DMS 273 (cell line): ENCODE measurements around the gene HIBADH.

Experiments
- DNase-seq: peaks from one replicate; lab custom pipeline; 2025; ENCODE audit not compliant: unreplicated experiment; lab: John Stamatoyannopoulos, UW

HIBADH gene

GRCh38 chr7:27662490-27663205, at the start of gene HIBADH:
Gene HIBADH, minus strand, starts transcription at chr7:27662883. Its CDS starts 95 bp downstream, at chr7:27662788.
- peak; percentile 100 for DNase-seq

GRCh38 chr7:27712217-27712616, 49.5 kb upstream of the HIBADH start:
- no peak for DNase-seq

- no peak for DNase-seq
Measured at GRCh38 chr7:27709137-27710075, 46.7 kb upstream of the HIBADH start.

GRCh38 chr7:27708485-27708884, 45.8 kb upstream of the HIBADH start:
- DNase-seq = no peak

GRCh38 chr7:27705200-27705594, 42.5 kb upstream of the HIBADH start:
- no peak for DNase-seq

GRCh38 chr7:27704422-27705199, 41.9 kb upstream of the HIBADH start:
- no peak for DNase-seq

- no peak for DNase-seq
Measured at GRCh38 chr7:27703181-27703580, 40.5 kb upstream of the HIBADH start.

- no peak for DNase-seq
Measured at GRCh38 chr7:27700501-27700900, 37.8 kb upstream of the HIBADH start.

- DNase-seq = no peak
Measured at GRCh38 chr7:27699751-27700150, 37.1 kb upstream of the HIBADH start.

- DNase-seq = no peak
Measured at GRCh38 chr7:27697861-27698430, 35.3 kb upstream of the HIBADH start.

GRCh38 chr7:27695096-27695495, 32.4 kb upstream of the HIBADH start:
- no peak for DNase-seq

- no peak for DNase-seq
Measured at GRCh38 chr7:27693794-27694193, 31.1 kb upstream of the HIBADH start.

- DNase-seq = no peak
Measured at GRCh38 chr7:27690649-27691048, 28.0 kb upstream of the HIBADH start.

- peak; percentile 71 for DNase-seq
Measured at GRCh38 chr7:27689591-27690164, 27.0 kb upstream of the HIBADH start.

- no peak for DNase-seq
Measured at GRCh38 chr7:27689150-27689549, 26.5 kb upstream of the HIBADH start.

GRCh38 chr7:27688646-27689045, 26.0 kb upstream of the HIBADH start:
- DNase-seq = no peak

- DNase-seq = no peak
Measured at GRCh38 chr7:27688056-27688455, 25.4 kb upstream of the HIBADH start.

- no peak for DNase-seq
Measured at GRCh38 chr7:27686315-27686714, 23.6 kb upstream of the HIBADH start.

- no peak for DNase-seq
Measured at GRCh38 chr7:27685893-27686292, 23.2 kb upstream of the HIBADH start.

- DNase-seq = no peak
Measured at GRCh38 chr7:27685209-27685608, 22.5 kb upstream of the HIBADH start.

GRCh38 chr7:27684491-27684890, 21.8 kb upstream of the HIBADH start:
- no peak for DNase-seq
